RKO (cell line): ENCODE results near the gene NACC1.
"Not testable (repeated sequence)": the region's sequence is repeated elsewhere in the genome, so short reads cannot be mapped to it uniquely, and the experiment has no call there.

ENCODE experiments used
- DNase-seq: peaks from one replicate; pipeline ENCODE4 v3.0.0-alpha.2; 2016; ENCODE audit warnings: low spot score

The NACC1 gene

DNA sequence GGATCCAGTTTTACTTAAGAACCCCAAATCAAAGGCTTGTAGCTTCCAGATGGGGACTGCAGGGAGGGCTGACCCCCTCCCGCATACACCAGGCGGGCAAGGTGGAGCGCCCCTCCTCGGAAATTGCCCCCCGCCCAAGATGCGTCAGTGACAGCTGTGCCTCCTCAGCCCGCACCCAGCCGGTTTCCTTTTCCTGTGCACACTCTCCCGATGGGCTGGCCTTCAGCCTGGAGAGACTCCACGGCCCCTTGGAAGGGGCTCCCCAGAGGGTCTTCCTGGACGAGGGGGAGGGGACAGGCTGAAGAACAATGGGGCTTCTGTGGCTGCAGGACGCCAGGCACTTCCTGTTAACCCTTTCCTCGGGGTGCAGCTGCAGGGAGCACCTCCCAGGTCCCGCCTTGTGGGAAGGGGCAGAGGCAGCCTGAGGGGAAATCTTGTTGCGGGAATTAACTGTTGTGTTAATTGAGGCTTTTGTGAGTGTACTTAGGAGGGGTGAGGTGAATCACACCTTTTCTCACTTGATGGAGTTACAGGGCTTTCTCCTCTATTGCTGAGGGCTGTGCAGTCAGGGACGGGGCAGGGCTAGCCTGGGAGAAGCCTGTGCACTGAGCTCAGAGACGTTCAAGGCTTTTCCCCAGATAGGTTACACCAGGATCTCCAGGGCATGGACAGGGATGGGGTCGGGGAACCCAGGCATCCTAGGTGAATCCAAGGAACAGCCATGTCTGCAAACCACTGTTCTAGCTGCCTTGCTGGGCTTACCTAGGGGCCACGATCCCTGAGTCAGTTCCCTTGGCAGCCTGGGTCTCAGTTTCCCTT, 46.5 kb downstream of the NACC1 start:
- DNase-seq: no peak

DNA sequence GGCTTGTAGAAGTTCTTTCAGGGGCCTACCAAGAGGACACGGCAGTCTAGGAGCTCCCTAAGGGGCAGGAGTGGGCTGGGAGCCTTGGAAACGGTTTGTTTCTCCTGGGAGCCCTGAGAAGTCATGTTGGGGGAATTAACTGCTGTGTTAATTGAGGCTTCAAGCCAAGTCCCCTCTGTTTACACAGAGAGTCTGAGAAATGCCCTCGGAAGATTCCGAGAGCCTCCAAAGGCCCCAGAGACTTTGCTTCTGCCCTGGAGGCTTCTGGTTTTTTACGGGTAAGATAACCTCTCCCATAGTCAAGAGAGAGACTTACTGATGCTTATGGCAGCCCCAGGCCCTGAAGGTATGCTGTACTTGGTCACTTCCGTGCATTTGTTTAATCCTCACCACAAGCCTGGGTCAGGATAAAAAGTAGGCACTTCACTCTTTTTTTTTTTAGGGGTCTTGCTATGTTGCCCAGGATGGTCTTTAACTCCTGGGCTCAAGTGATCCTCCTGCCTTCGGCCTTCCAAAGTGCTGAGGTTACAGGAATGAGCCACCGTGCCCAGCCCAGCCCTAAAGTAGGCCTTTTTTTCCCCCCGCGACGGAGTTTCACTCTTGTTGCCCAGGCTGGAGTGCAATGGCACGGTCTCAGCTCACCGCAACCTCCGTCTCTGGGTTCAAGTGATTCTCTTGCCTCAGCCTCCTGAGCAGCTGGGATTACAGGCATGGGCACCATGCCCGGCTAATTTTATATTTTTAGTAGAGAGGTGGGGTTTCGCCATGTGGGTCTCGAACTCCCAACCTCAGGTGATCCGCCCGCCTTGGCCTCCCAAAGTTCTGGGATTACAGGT, 47.3 kb downstream of the NACC1 start:
- no peak for DNase-seq

GRCh38 chr19:13166151-13166550, 48.1 kb downstream of the NACC1 start:
- not testable (repeated sequence) for DNase-seq

GRCh38 chr19:13169769-13170168, 51.7 kb downstream of the NACC1 start:
- peak; percentile 44 for DNase-seq

- DNase-seq: no peak
These were observed 53.1 kb downstream of the NACC1 start for GRCh38 chr19:13171146-13171545.

GRCh38 chr19:13172346-13173138, 54.5 kb downstream of the NACC1 start:
- peak; percentile 46 for DNase-seq

GRCh38 chr19:13173139-13173737, 55.2 kb downstream of the NACC1 start:
- no peak for DNase-seq

DNA sequence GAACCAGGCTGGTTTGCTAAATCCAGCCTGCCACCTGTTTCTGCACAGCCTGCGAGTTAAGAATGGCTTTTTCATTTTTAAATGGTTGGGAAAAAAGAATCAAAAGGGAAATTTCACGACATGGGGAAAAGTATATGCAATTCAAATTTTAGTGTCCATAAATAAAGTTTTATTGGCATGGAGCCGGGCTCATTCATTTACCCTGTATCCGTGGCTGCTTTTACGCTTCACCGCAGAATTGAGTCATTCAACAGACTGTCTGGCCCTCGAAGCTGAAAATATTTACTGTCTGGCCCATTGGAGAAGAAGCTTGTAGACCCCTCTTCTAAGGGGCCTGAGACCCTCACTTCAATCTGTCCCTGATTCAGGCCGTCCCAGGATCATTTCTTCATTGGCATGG, 58.3 kb downstream of the NACC1 start:
- DNase-seq: no peak

DNA sequence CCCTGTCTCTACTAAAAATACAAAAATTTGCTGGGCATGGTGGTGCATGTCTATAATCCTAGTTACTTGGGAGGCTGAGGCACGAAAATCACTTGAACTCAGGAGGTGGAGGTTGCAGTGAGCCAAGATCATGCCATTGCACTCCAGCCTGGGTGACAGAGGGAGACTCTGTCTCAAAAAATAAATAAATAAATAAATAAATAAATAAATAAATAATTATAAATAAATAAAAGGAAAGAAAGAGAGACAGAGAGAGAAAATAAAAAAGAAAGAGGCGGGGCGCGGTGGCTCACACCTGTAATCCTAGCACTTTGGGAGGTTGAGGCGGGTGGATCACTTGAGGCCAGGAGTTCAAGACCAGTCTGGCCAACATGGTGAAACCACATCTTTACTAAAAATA, 59.5 kb downstream of the NACC1 start:
- DNase-seq: not testable (repeated sequence)

DNA sequence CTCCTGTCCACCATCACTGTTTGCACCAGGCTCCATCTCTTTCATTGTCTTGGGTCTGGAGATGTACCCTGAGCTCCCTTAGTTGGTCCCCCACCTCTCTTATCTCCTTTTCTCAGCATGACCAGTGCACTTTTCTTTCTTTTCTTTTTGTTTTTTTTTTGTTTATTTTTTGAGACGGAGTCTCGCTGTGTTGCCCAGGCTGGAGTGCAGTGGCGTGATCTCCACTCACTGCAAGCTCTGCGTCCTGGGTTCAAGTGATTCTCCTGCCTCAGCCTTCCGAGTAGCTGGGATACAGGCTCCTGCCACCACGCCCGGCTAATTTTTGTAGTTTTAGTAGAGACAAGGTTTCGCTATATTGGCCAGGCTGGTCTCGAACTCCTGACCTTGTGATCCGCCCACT, 60.2 kb downstream of the NACC1 start:
- not testable (repeated sequence) for DNase-seq

GRCh38 chr19:13181747-13182388, 63.8 kb downstream of the NACC1 start:
- DNase-seq: no peak

GRCh38 chr19:13184926-13185325, 66.9 kb downstream of the NACC1 start:
- not testable (repeated sequence) for DNase-seq

- DNase-seq: not testable (repeated sequence)
These were observed 67.9 kb downstream of the NACC1 start for GRCh38 chr19:13185763-13186657.

- not testable (repeated sequence) for DNase-seq
These were observed 68.6 kb downstream of the NACC1 start for GRCh38 chr19:13186688-13187087.

GRCh38 chr19:13187419-13187818, 69.4 kb downstream of the NACC1 start:
- DNase-seq: no peak

DNA sequence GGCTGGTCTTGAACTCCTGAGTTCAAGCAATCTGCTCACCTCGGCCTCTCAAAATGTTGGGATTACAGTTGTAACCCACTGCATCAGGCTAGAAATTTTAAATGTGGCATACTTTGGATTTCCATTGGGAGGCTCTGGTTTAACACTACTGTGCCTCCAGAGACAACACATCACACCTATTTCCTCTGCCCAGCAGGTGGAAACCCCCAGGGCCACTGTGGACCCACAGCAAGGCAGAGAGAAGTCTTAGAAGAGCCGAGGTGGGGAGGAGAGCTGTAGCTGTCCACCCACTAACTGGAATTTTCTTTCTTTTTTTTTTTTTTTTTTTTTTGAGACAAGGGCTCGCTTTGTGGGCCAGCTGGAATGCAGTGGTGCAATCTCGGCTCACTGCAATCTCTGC, 71.5 kb downstream of the NACC1 start:
- no peak for DNase-seq
